D721Med (cell line): ENCODE results near the gene WDR89.
A peak's percentile ranks its signal among the peaks of the same experiment; 100 is the strongest.

ENCODE experiments used
- DNase-seq: peaks from one replicate; pipeline ENCODE4 v3.0.0; 2011; ENCODE audit warnings: low spot score; ENCODE audit not compliant: insufficient read length
- FAIRE-seq: peaks from 2 replicates; lab custom pipeline; 2011; peaks lifted over from hg19 to GRCh38; lab: Jason Lieb, UNC
- CTCF ChIP-seq: IDR thresholded peaks from 2 replicates; pipeline ENCODE4 v1.5.1; 2012; ENCODE audit warnings: mild to moderate bottlenecking, control low read depth; ENCODE audit not compliant: insufficient read depth; ENCODE audit errors: missing control alignments

The WDR89 gene

GRCh38 chr14:63677891-63678379 is 36.3 kb upstream of the WDR89 start:
- no peak for FAIRE-seq
- no peak for DNase-seq
- no peak for TF ChIP-seq CTCF

- FAIRE-seq, result no peak
- DNase-seq, result no peak
- no peak for TF ChIP-seq CTCF
These were observed 34.9 kb upstream of the WDR89 start for GRCh38 chr14:63676615-63677014.

DNA sequence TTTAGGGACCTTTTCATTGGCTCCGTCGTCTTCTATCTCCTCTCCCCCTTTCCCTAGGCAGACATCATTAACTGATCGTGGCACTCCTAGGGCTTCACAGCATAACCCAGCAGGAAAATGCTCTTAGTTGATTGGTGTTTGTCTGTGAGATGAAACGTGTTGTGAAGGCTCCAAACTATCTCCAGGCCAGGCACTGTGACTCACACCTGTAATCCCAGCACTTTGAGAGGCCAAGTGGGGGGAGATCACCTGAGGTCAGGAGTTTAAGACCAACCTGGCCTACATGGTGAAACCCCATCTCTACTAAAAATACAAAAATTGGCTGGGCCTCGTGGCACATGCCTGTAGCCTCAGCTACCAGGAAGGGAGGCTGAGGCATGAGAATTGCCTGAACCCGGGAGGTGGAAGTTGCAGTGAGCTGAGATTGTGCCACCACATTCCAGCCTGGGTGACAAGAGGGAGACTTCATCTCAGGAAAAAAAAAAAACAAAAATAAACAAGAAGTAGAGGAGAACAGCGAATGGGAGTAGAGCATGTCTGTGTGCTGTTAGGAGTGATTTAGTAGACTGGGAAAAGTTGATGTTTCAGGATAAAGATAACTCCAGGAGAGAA is 32.3 kb upstream of the WDR89 start:
- FAIRE-seq, result no peak
- no peak for TF ChIP-seq CTCF
- no peak for DNase-seq

GRCh38 chr14:63673255-63673654 is 31.6 kb upstream of the WDR89 start:
- TF ChIP-seq CTCF, result no peak
- DNase-seq, result no peak
- FAIRE-seq, result no peak

DNA sequence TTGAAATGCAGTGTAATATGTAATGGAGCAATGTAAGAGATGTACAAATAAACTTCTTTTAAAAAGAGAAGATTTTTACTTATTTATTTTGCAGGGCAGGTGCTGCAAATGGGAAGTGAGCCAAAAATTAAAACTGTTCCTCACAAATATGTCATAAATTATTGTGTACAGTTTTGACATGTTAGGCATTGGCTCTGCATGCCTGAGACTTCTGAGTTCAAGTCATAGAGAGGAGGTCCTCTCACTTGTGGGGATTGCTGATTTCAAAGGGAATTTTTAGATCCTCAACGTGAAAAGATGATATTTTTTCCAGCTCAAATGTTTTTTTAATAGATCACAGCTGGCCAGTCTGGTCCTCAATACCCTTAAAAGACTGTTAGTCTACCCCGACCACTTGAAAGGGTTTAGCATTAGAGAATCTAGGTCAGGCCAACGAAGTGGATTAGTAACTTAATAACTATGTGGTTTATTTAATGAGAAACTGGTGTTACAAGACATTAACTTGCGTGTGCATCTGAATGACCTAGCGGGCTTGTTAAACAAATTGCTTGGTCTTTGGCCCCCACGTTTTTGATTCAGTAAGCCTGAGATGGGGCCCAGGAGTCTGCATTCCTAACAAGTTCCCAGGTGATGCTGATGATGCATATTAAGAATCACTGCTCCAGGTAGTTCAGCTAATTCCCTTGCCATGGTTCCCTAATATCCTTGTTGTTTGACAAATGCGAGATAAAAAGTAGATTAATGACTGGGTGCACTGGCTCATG is 30.9 kb upstream of the WDR89 start:
- TF ChIP-seq CTCF, result no peak
- DNase-seq (no peak), FAIRE-seq (peak; percentile 87)

DNA sequence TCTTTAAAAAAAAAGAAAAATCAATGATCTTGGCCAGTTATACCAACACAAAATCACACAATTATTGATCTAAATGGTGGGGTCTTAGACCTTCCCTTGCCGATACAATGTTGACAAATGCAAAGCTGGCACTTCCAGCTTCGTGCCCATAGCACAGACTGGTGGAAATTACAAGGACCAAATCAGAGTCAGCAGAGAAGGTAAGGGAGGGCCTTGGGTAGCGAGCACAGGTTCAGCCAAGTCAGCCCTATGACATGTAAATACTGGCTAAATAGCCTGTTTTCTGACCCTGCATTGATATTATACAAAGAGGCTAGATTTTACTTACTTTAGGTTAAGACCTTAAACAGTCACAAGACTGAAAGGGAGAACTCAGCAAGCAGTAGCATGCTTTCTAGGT is 30.3 kb upstream of the WDR89 start:
- TF ChIP-seq CTCF, result no peak
- no peak for DNase-seq
- peak; percentile 53 for FAIRE-seq

DNA sequence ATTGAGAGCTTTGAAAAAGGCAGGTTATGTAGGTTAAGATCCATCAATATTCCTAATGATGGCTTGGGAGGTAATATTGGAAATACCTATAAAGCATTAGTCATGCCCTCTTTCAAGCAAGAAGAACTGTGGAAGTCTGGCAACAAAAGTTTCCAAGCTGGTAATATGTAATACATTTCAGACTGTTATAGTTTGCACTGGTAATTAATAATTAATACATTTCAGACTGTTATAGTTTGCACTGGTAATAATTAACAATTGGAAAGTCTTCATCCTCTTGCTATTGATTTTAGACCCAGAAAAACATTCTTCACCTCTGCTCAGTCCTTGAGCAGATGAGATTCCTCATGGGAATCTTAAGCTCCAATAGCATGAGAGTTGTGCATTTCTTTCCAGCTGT is 29.0 kb upstream of the WDR89 start:
- DNase-seq (no peak), FAIRE-seq (no peak)
- TF ChIP-seq CTCF, result no peak
